ENCODE measurements around the gene GADD45A.

Gene GADD45A

GRCh38 chr1:67683316-67683715 is 1.7 kb upstream of the GADD45A start:
- peak overlapping the region; percentile 83 for H3K4me2 ChIP-seq (ENCODE audit: low read length)
- H3K9ac ChIP-seq (ENCODE audit: low read depth, low read length) = peak overlapping the region; percentile 75
- H3K4me1 ChIP-seq (ENCODE audit: control insufficient read depth, insufficient read depth, low read length) = peaks cover 33% of the 10 kb centered on the region
- no peaks in the 10 kb centered on the region for H3K9me3 ChIP-seq (replicated peaks; ENCODE audit: low read length)
- peaks cover 20% of the 10 kb centered on the region for H3K36me3 ChIP-seq (ENCODE audit: insufficient read depth, low read length)
- H3K27me3 ChIP-seq (ENCODE audit: control insufficient read depth, insufficient read depth, low read length) = no peaks in the 10 kb centered on the region
- peak overlapping the region; percentile 39 for H3K4me3 ChIP-seq (ENCODE audit: low read length)

- Histone ChIP-seq H3K4me2 (ENCODE audit: low read length) (peak overlapping the region; percentile 83), H3K4me1 (ENCODE audit: control insufficient read depth, insufficient read depth, low read length) (peaks cover 38% of the 10 kb centered on the region), H3K4me3 (ENCODE audit: low read length) (peak overlapping the region; percentile 65), H3K27me3 (ENCODE audit: control insufficient read depth, insufficient read depth, low read length) (no peaks in the 10 kb centered on the region), H3K36me3 (ENCODE audit: insufficient read depth, low read length) (peaks cover 26% of the 10 kb centered on the region), H3K9me3 (replicated peaks; ENCODE audit: low read length) (no peaks in the 10 kb centered on the region), H3K9ac (ENCODE audit: low read depth, low read length) (peak overlapping the region; percentile 75)
These were observed 1.1 kb upstream of the GADD45A start for GRCh38 chr1:67683766-67684525.

DNA sequence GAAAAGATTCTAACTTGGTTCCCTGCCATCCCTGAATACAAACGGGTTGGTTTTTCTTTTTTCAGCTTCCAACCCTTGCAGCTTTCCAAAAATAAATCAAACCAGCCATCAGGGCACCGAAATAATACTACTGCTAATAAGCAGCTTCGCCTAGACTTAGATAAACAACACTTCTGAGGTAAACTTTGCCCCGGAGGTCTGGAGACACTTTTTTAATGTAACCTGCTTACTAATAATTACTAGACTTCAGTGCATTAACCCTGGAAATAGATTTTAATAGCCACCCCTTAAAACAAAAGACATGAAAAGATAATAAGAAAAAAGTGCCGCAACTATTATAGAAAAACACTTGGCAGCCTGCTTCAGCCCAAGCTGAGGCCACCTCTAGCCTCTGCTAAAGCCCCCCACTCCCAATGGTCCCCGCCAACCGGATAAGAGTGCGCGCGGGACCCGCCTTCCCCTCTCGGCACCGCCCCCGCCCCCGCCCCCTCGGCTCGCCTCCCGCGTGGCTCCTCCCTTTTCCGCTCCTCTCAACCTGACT is 405 bp upstream of the GADD45A start:
- Histone ChIP-seq H3K27me3 (ENCODE audit: control insufficient read depth, insufficient read depth, low read length) (no peaks in the 10 kb centered on the region), H3K4me2 (ENCODE audit: low read length) (peak overlapping the region; percentile 83), H3K36me3 (ENCODE audit: insufficient read depth, low read length) (peaks cover 31% of the 10 kb centered on the region), H3K9me3 (replicated peaks; ENCODE audit: low read length) (no peaks in the 10 kb centered on the region), H3K4me1 (ENCODE audit: control insufficient read depth, insufficient read depth, low read length) (peaks cover 38% of the 10 kb centered on the region), H3K4me3 (ENCODE audit: low read length) (peak overlapping the region; percentile 65), H3K9ac (ENCODE audit: low read depth, low read length) (peak overlapping the region; percentile 75)

- H3K27me3 ChIP-seq (ENCODE audit: control insufficient read depth, insufficient read depth, low read length) = no peaks in the 10 kb centered on the region
- peaks cover 31% of the 10 kb centered on the region for H3K36me3 ChIP-seq (ENCODE audit: insufficient read depth, low read length)
- H3K4me1 ChIP-seq (ENCODE audit: control insufficient read depth, insufficient read depth, low read length) = peaks cover 38% of the 10 kb centered on the region
- no peaks in the 10 kb centered on the region for H3K9me3 ChIP-seq (replicated peaks; ENCODE audit: low read length)
- peak overlapping the region; percentile 92 for H3K4me2 ChIP-seq (ENCODE audit: low read length)
- H3K4me3 ChIP-seq (ENCODE audit: low read length) = peak overlapping the region; percentile 90
- H3K9ac ChIP-seq (ENCODE audit: low read depth, low read length) = peak overlapping the region; percentile 97
These were observed 711 bp downstream of the GADD45A start for GRCh38 chr1:67685558-67686266.

- Histone ChIP-seq H3K4me1 (ENCODE audit: control insufficient read depth, insufficient read depth, low read length) (peaks cover 38% of the 10 kb centered on the region), H3K4me2 (ENCODE audit: low read length) (peak overlapping the region; percentile 92), H3K36me3 (ENCODE audit: insufficient read depth, low read length) (peaks cover 31% of the 10 kb centered on the region), H3K9ac (ENCODE audit: low read depth, low read length) (peak overlapping the region; percentile 97), H3K9me3 (replicated peaks; ENCODE audit: low read length) (no peaks in the 10 kb centered on the region), H3K4me3 (ENCODE audit: low read length) (peak overlapping the region; percentile 90), H3K27me3 (ENCODE audit: control insufficient read depth, insufficient read depth, low read length) (no peaks in the 10 kb centered on the region)
These were observed 1.5 kb downstream of the GADD45A start for GRCh38 chr1:67686267-67687197.

GRCh38 chr1:67687198-67687545 is 2.2 kb downstream of the GADD45A start:
- Histone ChIP-seq H3K4me1 (ENCODE audit: control insufficient read depth, insufficient read depth, low read length) (peaks cover 35% of the 10 kb centered on the region), H3K9ac (ENCODE audit: low read depth, low read length) (peak overlapping the region; percentile 97), H3K27me3 (ENCODE audit: control insufficient read depth, insufficient read depth, low read length) (no peaks in the 10 kb centered on the region), H3K36me3 (ENCODE audit: insufficient read depth, low read length) (peaks cover 31% of the 10 kb centered on the region), H3K4me2 (ENCODE audit: low read length) (peak overlapping the region; percentile 92), H3K9me3 (replicated peaks; ENCODE audit: low read length) (no peaks in the 10 kb centered on the region), H3K4me3 (ENCODE audit: low read length) (peak overlapping the region; percentile 90)

DNA sequence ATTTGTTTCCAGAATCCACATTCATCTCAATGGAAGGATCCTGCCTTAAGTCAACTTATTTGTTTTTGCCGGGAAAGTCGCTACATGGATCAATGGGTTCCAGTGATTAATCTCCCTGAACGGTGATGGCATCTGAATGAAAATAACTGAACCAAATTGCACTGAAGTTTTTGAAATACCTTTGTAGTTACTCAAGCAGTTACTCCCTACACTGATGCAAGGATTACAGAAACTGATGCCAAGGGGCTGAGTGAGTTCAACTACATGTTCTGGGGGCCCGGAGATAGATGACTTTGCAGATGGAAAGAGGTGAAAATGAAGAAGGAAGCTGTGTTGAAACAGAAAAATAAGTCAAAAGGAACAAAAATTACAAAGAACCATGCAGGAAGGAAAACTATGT is 2.6 kb downstream of the GADD45A start:
- Histone ChIP-seq H3K9ac (ENCODE audit: low read depth, low read length) (peak overlapping the region; percentile 97), H3K9me3 (replicated peaks; ENCODE audit: low read length) (no peaks in the 10 kb centered on the region), H3K4me3 (ENCODE audit: low read length) (peak overlapping the region; percentile 90), H3K36me3 (ENCODE audit: insufficient read depth, low read length) (peaks cover 31% of the 10 kb centered on the region), H3K27me3 (ENCODE audit: control insufficient read depth, insufficient read depth, low read length) (no peaks in the 10 kb centered on the region), H3K4me1 (ENCODE audit: control insufficient read depth, insufficient read depth, low read length) (peaks cover 32% of the 10 kb centered on the region), H3K4me2 (ENCODE audit: low read length) (peak overlapping the region; percentile 92)

GRCh38 chr1:67688526-67689219 is 3.7 kb downstream of the GADD45A start:
- H3K9me3 ChIP-seq (replicated peaks; ENCODE audit: low read length) = no peaks in the 10 kb centered on the region
- H3K4me1 ChIP-seq (ENCODE audit: control insufficient read depth, insufficient read depth, low read length) = peaks cover 22% of the 10 kb centered on the region
- H3K4me2 ChIP-seq (ENCODE audit: low read length) = peak overlapping the region; percentile 92
- peaks cover 31% of the 10 kb centered on the region for H3K36me3 ChIP-seq (ENCODE audit: insufficient read depth, low read length)
- peak overlapping the region; percentile 90 for H3K4me3 ChIP-seq (ENCODE audit: low read length)
- H3K9ac ChIP-seq (ENCODE audit: low read depth, low read length) = peak overlapping the region; percentile 97
- no peaks in the 10 kb centered on the region for H3K27me3 ChIP-seq (ENCODE audit: control insufficient read depth, insufficient read depth, low read length)

- Histone ChIP-seq H3K4me3 (ENCODE audit: low read length) (no peak overlapping the region), H3K9me3 (replicated peaks; ENCODE audit: low read length) (no peaks in the 10 kb centered on the region), H3K27me3 (ENCODE audit: control insufficient read depth, insufficient read depth, low read length) (no peaks in the 10 kb centered on the region), H3K4me1 (ENCODE audit: control insufficient read depth, insufficient read depth, low read length) (peaks cover 15% of the 10 kb centered on the region), H3K4me2 (ENCODE audit: low read length) (peak overlapping the region; percentile 92), H3K36me3 (ENCODE audit: insufficient read depth, low read length) (peaks cover 31% of the 10 kb centered on the region), H3K9ac (ENCODE audit: low read depth, low read length) (no peak overlapping the region)
These were observed 4.4 kb downstream of the GADD45A start for GRCh38 chr1:67689267-67690017.

DNA sequence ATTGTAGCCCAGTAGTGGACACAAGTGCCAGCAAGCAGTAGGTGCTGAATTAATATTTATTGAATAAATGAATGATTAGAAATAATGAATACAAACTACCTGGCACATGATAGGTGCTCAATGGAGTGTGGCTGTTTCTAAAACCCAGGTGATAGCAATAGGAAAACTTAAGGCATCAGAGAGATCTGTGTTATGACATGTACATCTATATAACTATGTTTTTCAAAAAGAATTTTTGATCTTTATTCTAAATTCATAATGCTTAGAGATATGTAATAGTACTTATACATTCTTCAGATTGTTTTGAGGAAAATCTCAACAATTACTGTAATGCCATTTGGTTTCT is 5.0 kb downstream of the GADD45A start:
- Histone ChIP-seq H3K27me3 (ENCODE audit: control insufficient read depth, insufficient read depth, low read length) (no peaks in the 10 kb centered on the region), H3K4me3 (ENCODE audit: low read length) (no peak overlapping the region), H3K9me3 (replicated peaks; ENCODE audit: low read length) (no peaks in the 10 kb centered on the region), H3K4me1 (ENCODE audit: control insufficient read depth, insufficient read depth, low read length) (peaks cover 12% of the 10 kb centered on the region), H3K9ac (ENCODE audit: low read depth, low read length) (no peak overlapping the region), H3K4me2 (ENCODE audit: low read length) (no peak overlapping the region), H3K36me3 (ENCODE audit: insufficient read depth, low read length) (peaks cover 31% of the 10 kb centered on the region)

All from skeletal muscle satellite cell (primary cell).